Kidney (tissue), 14 donors: ENCODE results near the gene PLB1. TPM values are rescaled to one million over a fixed set of nuclear protein-coding genes. Genes with fewer than 3 reads are reported as not detected.

Source experiments
- DNase-seq, 5 donors: peaks; one replicate each; pipeline ENCODE4 v3.0.0-alpha.2; 2013 to 2020
- FAIRE-seq: peaks from 2 replicates; lab custom pipeline; 2012; peaks lifted over from hg19 to GRCh38; lab: Jason Lieb, UNC
- H3K27ac ChIP-seq, 2 donors: one replicate each; pipeline ENCODE4 v1.7.0; 2013; ENCODE audit warnings: low read depth in 2 of 2, low read length in 2 of 2, inconsistent platforms in 1 of 2
- H3K27me3 ChIP-seq: one replicate; pipeline ENCODE4 v1.7.1; 2013; ENCODE audit warnings: low read length, inconsistent platforms; ENCODE audit not compliant: control insufficient read depth, insufficient read depth
- H3K36me3 ChIP-seq, 3 donors: one replicate each; pipeline versions ENCODE4 v1.7.0 to v1.7.1; 2013; ENCODE audit warnings: low read length in 3 of 3, control low read depth in 1 of 3, inconsistent platforms in 1 of 3; ENCODE audit not compliant: insufficient read depth in 3 of 3, control insufficient read depth in 2 of 3
- H3K4me1 ChIP-seq, 3 donors: one replicate each; pipeline versions ENCODE4 v1.7.0 to v1.7.1; 2013; ENCODE audit warnings: low read length in 3 of 3, inconsistent platforms in 1 of 3, low read depth in 1 of 3; ENCODE audit not compliant: control insufficient read depth in 2 of 3, insufficient read depth in 2 of 3
- H3K4me3 ChIP-seq, 3 donors: one replicate each; pipeline versions ENCODE4 v1.7.0 to v1.8.1; 2013; ENCODE audit warnings: low read length in 3 of 3, control low read depth in 1 of 3, inconsistent platforms in 1 of 3
- H3K9ac ChIP-seq, 3 donors: one replicate each; pipeline versions ENCODE4 v1.7.0 to v1.7.1; 2013; ENCODE audit warnings: low read length in 3 of 3, control low read depth in 1 of 3, inconsistent platforms in 1 of 3
- H3K9me3 ChIP-seq, 3 donors: one replicate each; pipeline versions ENCODE4 v1.7.0 to v1.7.1; 2013; ENCODE audit warnings: low read length in 3 of 3, control low read depth in 1 of 3, inconsistent platforms in 1 of 3; ENCODE audit not compliant: control insufficient read depth in 2 of 3, insufficient read depth in 1 of 3
- CTCF ChIP-seq: IDR thresholded peaks from 3 replicates; pipeline ENCODE4 v1.5.1; 2012; ENCODE audit warnings: mild to moderate bottlenecking, moderate library complexity, borderline replicate concordance; ENCODE audit not compliant: insufficient read depth; ENCODE audit errors: extremely low read depth
- intact Hi-C: fragments of 100-400 bp; cut with DNase I; formaldehyde crosslinking; loops from one replicate; pipeline ENCODE4 v1.11.1; 2022
- polyA plus RNA-seq: library from polyadenylated mRNA; stranded (reverse); fragments of 350-450 nt; fragmentation: Illumina TruSeq; extraction: RNeasy Lipid Tissue Mini Kit (QIAGEN cat#74804); gene quantifications from one replicate; pipeline ENCODE4 v1.2.3, GENCODE V29; 2014; ENCODE audit warnings: low read depth, low replicate concordance; ENCODE audit not compliant: insufficient read depth
- total RNA-seq: library from RNA; stranded (reverse); fragmentation: NEBNext Ultra II Directional; extraction: Animal tissue kit (Norgen Biotek cat#: 25700); gene quantifications from one replicate; pipeline ENCODE4 v1.2.1, GENCODE V29; 2021
- donor health status: control.
- donor health status: control.
- donor health status: control.
- donor health status: control.
- donor health status: control.
- donor health status: DM: yes; HTN: yes; CAD: no.
- donor health status: Normal renal cell carcinoma (clear cell type).

Gene PLB1
- total and polyA plus RNA-seq, 2 donors from 2014 or later: 0.95 to 6.8 TPM

DNA sequence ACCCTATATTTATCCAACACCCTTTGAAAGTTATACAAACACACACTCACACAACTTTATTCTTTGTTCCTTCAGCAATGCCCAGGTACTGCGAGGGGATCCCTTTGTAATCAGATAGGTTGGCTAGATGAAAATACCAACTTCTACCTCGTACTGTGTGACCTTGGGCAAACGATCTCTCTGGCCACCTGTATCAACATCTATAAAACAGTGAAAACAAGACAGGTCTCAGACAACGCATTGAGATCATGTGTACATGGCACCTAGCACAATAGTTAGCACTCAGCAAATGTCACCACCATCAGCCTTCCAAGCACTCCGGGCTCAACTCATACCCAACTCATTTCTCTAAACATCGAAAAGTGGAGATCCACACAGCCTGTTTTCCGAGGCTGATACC, 137.3 kb downstream of the PLB1 start:
- H3K4me3 ChIP-seq: no peak overlapping the region
- no peaks in the 10 kb centered on the region for H3K9me3 ChIP-seq
- FAIRE-seq (no peak), DNase-seq (peak in 1 of 5 donors; percentile 23)
- TF ChIP-seq CTCF: no peak
- H3K27me3 ChIP-seq: no peaks in the 10 kb centered on the region
- no peak overlapping the region for H3K9ac ChIP-seq
- H3K27ac ChIP-seq: no peak overlapping the region
- H3K4me1 ChIP-seq: peaks cover 0 to 15% (median 3%) of the 10 kb centered on the region in 3 donors
- no peaks in the 10 kb centered on the region for H3K36me3 ChIP-seq
- intact Hi-C loops: no loop called here

DNA sequence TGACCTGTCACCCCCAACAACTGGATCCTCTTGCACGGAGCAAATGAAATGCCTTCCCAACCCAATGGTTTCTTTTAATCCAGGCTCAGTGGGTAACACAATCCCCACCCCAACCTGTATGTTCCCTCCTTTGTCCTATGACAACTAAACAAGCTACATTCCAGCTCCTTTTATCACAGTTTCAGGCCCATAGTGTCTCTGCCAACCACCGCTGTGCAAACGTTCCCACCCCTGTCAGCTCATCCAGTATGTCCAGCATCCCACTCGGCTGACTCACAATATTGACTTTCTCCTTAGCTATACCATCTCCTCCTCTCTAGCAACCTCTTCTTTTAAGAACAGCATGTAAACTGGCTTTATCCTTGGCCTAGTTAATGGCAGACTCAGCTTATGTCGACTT, 137.9 kb downstream of the PLB1 start:
- Histone ChIP-seq H3K27me3 (no peaks in the 10 kb centered on the region), H3K9ac (no peak overlapping the region), H3K36me3 (no peaks in the 10 kb centered on the region), H3K4me1 (peaks cover 0 to 15% (median 3%) of the 10 kb centered on the region in 3 donors), H3K4me3 (no peak overlapping the region), H3K27ac (no peak overlapping the region), H3K9me3 (no peaks in the 10 kb centered on the region)
- TF ChIP-seq CTCF: no peak
- no peak for FAIRE-seq
- intact Hi-C loops: no loop called here
- DNase-seq: peak in 2 of 5 donors; percentile 29 to 35

GRCh38 chr2:28635191-28635611, 139.3 kb downstream of the PLB1 start:
- TF ChIP-seq CTCF: no peak
- peak overlapping the region in 1 of 3 donors; percentile 8 for H3K9ac ChIP-seq
- H3K36me3 ChIP-seq: no peaks in the 10 kb centered on the region
- H3K9me3 ChIP-seq: no peaks in the 10 kb centered on the region
- H3K27ac ChIP-seq: peak overlapping the region; percentile 56 to 88
- DNase-seq (peak in 1 of 5 donors; percentile 19), FAIRE-seq (no peak)
- H3K4me1 ChIP-seq: peaks cover 0 to 15% (median 3%) of the 10 kb centered on the region in 3 donors
- H3K4me3 ChIP-seq: no peak overlapping the region
- intact Hi-C loops: no loop called here
- H3K27me3 ChIP-seq: no peaks in the 10 kb centered on the region

GRCh38 chr2:28636491-28636890, 140.6 kb downstream of the PLB1 start:
- no peak for TF ChIP-seq CTCF
- DNase-seq (peak in 1 of 5 donors; percentile 9), FAIRE-seq (no peak)
- no peaks in the 10 kb centered on the region for H3K36me3 ChIP-seq
- peak overlapping the region; percentile 8 to 88 for H3K27ac ChIP-seq
- no peaks in the 10 kb centered on the region for H3K27me3 ChIP-seq
- H3K4me3 ChIP-seq: no peak overlapping the region
- no peak overlapping the region for H3K9ac ChIP-seq
- no peaks in the 10 kb centered on the region for H3K9me3 ChIP-seq
- peaks cover 0 to 15% (median 3%) of the 10 kb centered on the region in 3 donors for H3K4me1 ChIP-seq
- intact Hi-C loops: no loop called here
